Astrocyte of the spinal cord (primary cell): ENCODE measurements around the gene GALNT1.

Experiments used
- DNase-seq: peaks from one replicate; pipeline ENCODE4 v3.0.0; 2011; ENCODE audit warnings: low read depth, low spot score
- H3K4me3 ChIP-seq: 2 replicates; pipeline ENCODE4 v1.5.1; 2011; ENCODE audit warnings: low read depth, mild to moderate bottlenecking, low read length, moderate library complexity
- CTCF ChIP-seq: IDR thresholded peaks from 2 replicates; pipeline ENCODE4 v1.5.1; 2012; ENCODE audit warnings: low read depth, mild to moderate bottlenecking, low read length, inconsistent platforms
- in situ Hi-C: cut with HindIII; loops from 2 replicates; pipeline ENCODE4 v1.10.0; 2017; ENCODE audit warnings: low sequenced_read_pairs

Gene GALNT1

GRCh38 chr18:35688757-35689156 is 107.2 kb downstream of the GALNT1 start:
- no peak overlapping the region for H3K4me3 ChIP-seq
- in situ Hi-C loops: no loop called here
- DNase-seq: no peak
- TF ChIP-seq CTCF: no peak

GRCh38 chr18:35689728-35690127 is 108.2 kb downstream of the GALNT1 start:
- in situ Hi-C loops: no loop called here
- no peak for TF ChIP-seq CTCF
- no peak overlapping the region for H3K4me3 ChIP-seq
- DNase-seq: no peak

- H3K4me3 ChIP-seq: no peak overlapping the region
- in situ Hi-C loops: no loop called here
- no peak for TF ChIP-seq CTCF
- no peak for DNase-seq
These were observed 110.1 kb downstream of the GALNT1 start for GRCh38 chr18:35691625-35692024.

- TF ChIP-seq CTCF: no peak
- in situ Hi-C loops: no loop called here
- no peak for DNase-seq
- no peak overlapping the region for H3K4me3 ChIP-seq
These were observed 111.3 kb downstream of the GALNT1 start for GRCh38 chr18:35692866-35693265.

- in situ Hi-C loops: no loop called here
- TF ChIP-seq CTCF: no peak
- DNase-seq: no peak
- no peak overlapping the region for H3K4me3 ChIP-seq
These were observed 112.3 kb downstream of the GALNT1 start for GRCh38 chr18:35693829-35694228.

- TF ChIP-seq CTCF: no peak
- no peak overlapping the region for H3K4me3 ChIP-seq
- no peak for DNase-seq
- in situ Hi-C loops: no loop called here
These were observed 113.3 kb downstream of the GALNT1 start for GRCh38 chr18:35694808-35695207.

GRCh38 chr18:35695384-35695783 is 113.8 kb downstream of the GALNT1 start:
- TF ChIP-seq CTCF: no peak
- in situ Hi-C loops: no loop called here
- DNase-seq: no peak
- H3K4me3 ChIP-seq: no peak overlapping the region
